ENCODE measurements around the gene GPS1. TPM values are rescaled to one million over a fixed set of nuclear protein-coding genes. Genes with fewer than 3 reads are reported as not detected.

Gene GPS1
- total and polyA plus RNA-seq, 9 of the 15 experiments (the other 6 are each of a cell fraction or from before 2014, with no cell fraction given): 3.1 to 167 (median 69.9) TPM

- no peak for TF ChIP-seq SNAPC5 (CRISPR knock-in tag; IDR thresholded peaks at IDR 0.05)
- TF ChIP-seq RBBP5 (IDR thresholded peaks at IDR 0.05; ENCODE audit: borderline replicate concordance, insufficient read depth, low read length, poor library complexity, severe bottlenecking): peak; percentile 83
- no peak for TF ChIP-seq ZNF407 (IDR thresholded peaks at IDR 0.05; ENCODE audit: low read depth)
- TF ChIP-seq CHD1 (IDR thresholded peaks at IDR 0.05; ENCODE audit: low read length): peak; percentile 64
- TF ChIP-seq MCM5 (IDR thresholded peaks at IDR 0.05; ENCODE audit: low read depth): no peak
- TF ChIP-seq ZNF133 (CRISPR knock-in tag; IDR thresholded peaks at IDR 0.05): no peak
- no peak for TF ChIP-seq MEF2A (IDR thresholded peaks at IDR 0.05; ENCODE audit: control insufficient read depth, low read depth, low read length)
- 0 out of 2 replicates have a peak, but pooled peaks have one; percentile 7 for TF ChIP-seq ZSCAN29 (IDR thresholded peaks at IDR 0.05)
- no peak for TF ChIP-seq GABPB2 (CRISPR knock-in tag; conservative IDR thresholded peaks at IDR 0.05)
- TF ChIP-seq TRIM25 (IDR thresholded peaks at IDR 0.05; ENCODE audit: borderline replicate concordance): no peak
- TF ChIP-seq ZNF277 (CRISPR knock-in tag; IDR thresholded peaks at IDR 0.05; ENCODE audit: borderline replicate concordance): no peak
These were observed 13.5 kb downstream of the GPS1 start (continued) for GRCh38 chr17:82065193-82065637.

All from K562 (cell line).